Stimulated activated naive CD8-positive, alpha-beta T cell treated with anti-CD3 and anti-CD28 coated beads, Interleukin-15, amount 100 ng/mL, for 72 hours (primary cell): ENCODE measurements around the gene TBC1D3C.
A peak's percentile ranks its signal among the peaks of the same experiment; 100 is the strongest.
"Not testable (repeated sequence)": the region's sequence is repeated elsewhere in the genome, so short reads cannot be mapped to it uniquely, and the experiment has no call there.

Experiments used
- ATAC-seq: fragments of 150-1000 bp; cut with Tn5 transposase; 2 replicates; pipeline ENCODE4 v1.10.0; 2021; ENCODE audit warnings: mild to moderate bottlenecking, moderate library complexity
- DNase-seq, 2 donors: peaks; one replicate each; pipeline ENCODE4 v3.0.0; 2021 to 2022
- H3K27ac Mint-ChIP-seq, 2 donors: one replicate each; pipeline ENCODE4 v1.8.0; 2022; ENCODE audit warnings: mild to moderate bottlenecking in 2 of 2, mixed read lengths in 2 of 2, moderate library complexity in 2 of 2
- H3K27me3 Mint-ChIP-seq: one replicate; pipeline ENCODE4 v1.8.0; 2022; ENCODE audit warnings: mixed read lengths
- H3K4me1 Mint-ChIP-seq: one replicate; pipeline ENCODE4 v1.8.0; 2022; ENCODE audit warnings: mild to moderate bottlenecking, mixed read lengths
- H3K4me3 Mint-ChIP-seq, 2 donors: one replicate each; pipeline ENCODE4 v1.8.0; 2022; ENCODE audit warnings: mild to moderate bottlenecking in 2 of 2, mixed read lengths in 2 of 2, moderate library complexity in 1 of 2
- H3K9me3 Mint-ChIP-seq, 2 donors: one replicate each; pipeline ENCODE4 v1.8.0; 2022; ENCODE audit warnings: mixed read lengths in 2 of 2

Gene TBC1D3C

GRCh38 chr17:38068534-38068933 lies at the start of gene TBC1D3C:
TSS of gene TBC1D3C (minus strand) at chr17:38068634. CDS start at chr17:38067066, 1,568 bp downstream.
- not testable (repeated sequence) for H3K27me3 Mint-ChIP-seq, H3K27ac Mint-ChIP-seq, H3K4me1 Mint-ChIP-seq, ATAC-seq, H3K4me3 Mint-ChIP-seq, DNase-seq, H3K9me3 Mint-ChIP-seq

- H3K4me3 Mint-ChIP-seq, H3K9me3 Mint-ChIP-seq: not testable (repeated sequence)
- ATAC-seq = peak; percentile 80
Measured at GRCh38 chr17:38099262-38099661, 30.8 kb upstream of the TBC1D3C start.

GRCh38 chr17:38094059-38094694 lies 25.7 kb upstream of the TBC1D3C start:
- DNase-seq, H3K27me3 Mint-ChIP-seq, H3K9me3 Mint-ChIP-seq, ATAC-seq, H3K4me3 Mint-ChIP-seq, H3K4me1 Mint-ChIP-seq, H3K27ac Mint-ChIP-seq: not testable (repeated sequence)

More at GRCh38 chr17:38099262-38099661, 30.8 kb upstream of the TBC1D3C start:
- not testable (repeated sequence) for H3K27me3 Mint-ChIP-seq, DNase-seq, H3K27ac Mint-ChIP-seq, H3K4me1 Mint-ChIP-seq

GRCh38 chr17:38088120-38088519 lies 19.7 kb upstream of the TBC1D3C start:
- not testable (repeated sequence) for H3K4me1 Mint-ChIP-seq, H3K27me3 Mint-ChIP-seq, DNase-seq, H3K4me3 Mint-ChIP-seq, ATAC-seq, H3K27ac Mint-ChIP-seq, H3K9me3 Mint-ChIP-seq

GRCh38 chr17:38087344-38087743 lies 18.9 kb upstream of the TBC1D3C start:
- not testable (repeated sequence) for DNase-seq, H3K27me3 Mint-ChIP-seq, H3K4me1 Mint-ChIP-seq, H3K27ac Mint-ChIP-seq, H3K9me3 Mint-ChIP-seq, ATAC-seq, H3K4me3 Mint-ChIP-seq
